ENCODE data around the gene AFAP1L1.

DNA sequence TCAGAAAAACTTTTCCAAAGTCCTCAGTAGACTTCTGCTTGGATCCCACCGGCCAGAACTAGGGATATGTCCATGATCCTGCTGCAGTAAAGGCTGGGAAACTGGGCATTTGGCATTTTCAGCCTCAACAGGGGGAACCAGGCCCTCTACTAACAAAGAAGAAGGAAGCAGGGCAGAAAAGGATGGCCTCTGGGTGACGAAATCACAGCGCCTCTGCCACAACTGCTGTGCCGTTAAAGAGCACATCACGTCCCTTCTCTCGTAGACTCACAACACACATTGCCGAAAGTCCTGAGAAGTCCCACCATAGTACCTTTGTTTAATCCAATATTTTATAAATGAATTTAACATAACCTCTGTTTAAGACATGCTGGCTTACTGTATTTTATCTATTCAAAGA, 10.4 kb upstream of the AFAP1L1 start:
- TF ChIP-seq RARB (CRISPR knock-in tag; IDR thresholded peaks at IDR 0.05) (no peak), SREBF2 (IDR thresholded peaks at IDR 0.05) (no peak), POLR2A (IDR thresholded peaks at IDR 0.05; ENCODE audit: low read length) (no peak)
- TF ChIP-seq, protein P1, sequence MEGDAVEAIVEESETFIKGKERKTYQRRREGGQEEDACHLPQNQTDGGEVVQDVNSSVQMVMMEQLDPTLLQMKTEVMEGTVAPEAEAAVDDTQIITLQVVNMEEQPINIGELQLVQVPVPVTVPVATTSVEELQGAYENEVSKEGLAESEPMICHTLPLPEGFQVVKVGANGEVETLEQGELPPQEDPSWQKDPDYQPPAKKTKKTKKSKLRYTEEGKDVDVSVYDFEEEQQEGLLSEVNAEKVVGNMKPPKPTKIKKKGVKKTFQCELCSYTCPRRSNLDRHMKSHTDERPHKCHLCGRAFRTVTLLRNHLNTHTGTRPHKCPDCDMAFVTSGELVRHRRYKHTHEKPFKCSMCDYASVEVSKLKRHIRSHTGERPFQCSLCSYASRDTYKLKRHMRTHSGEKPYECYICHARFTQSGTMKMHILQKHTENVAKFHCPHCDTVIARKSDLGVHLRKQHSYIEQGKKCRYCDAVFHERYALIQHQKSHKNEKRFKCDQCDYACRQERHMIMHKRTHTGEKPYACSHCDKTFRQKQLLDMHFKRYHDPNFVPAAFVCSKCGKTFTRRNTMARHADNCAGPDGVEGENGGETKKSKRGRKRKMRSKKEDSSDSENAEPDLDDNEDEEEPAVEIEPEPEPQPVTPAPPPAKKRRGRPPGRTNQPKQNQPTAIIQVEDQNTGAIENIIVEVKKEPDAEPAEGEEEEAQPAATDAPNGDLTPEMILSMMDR (IDR thresholded peaks at IDR 0.05): no peak
